Astrocyte (in vitro differentiated cells and primary cell): ENCODE results near the gene PARN. TPM values are rescaled to one million over a fixed set of nuclear protein-coding genes. Genes with fewer than 3 reads are reported as not detected.

ENCODE experiments used
- DNase-seq: peaks from one replicate; pipeline ENCODE4 v3.0.0-alpha.2; 2010; ENCODE audit warnings: low read depth
- FAIRE-seq: peaks from 2 replicates; lab custom pipeline; 2011; peaks lifted over from hg19 to GRCh38; lab: Jason Lieb, UNC
- H2AFZ ChIP-seq: 2 replicates; pipeline ENCODE4 v1.6.0; 2012; ENCODE audit warnings: low read depth, low read length, inconsistent platforms
- H3K27ac ChIP-seq: 2 replicates; pipeline ENCODE4 v1.5.1; 2011; ENCODE audit warnings: low read depth, low read length, inconsistent platforms
- H3K27me3 ChIP-seq: 2 replicates; pipeline ENCODE4 v1.6.0; 2011; ENCODE audit warnings: low read length, inconsistent platforms; ENCODE audit not compliant: insufficient read depth
- H3K36me3 ChIP-seq: 2 replicates; pipeline ENCODE4 v1.5.1; 2011; ENCODE audit warnings: low read length, inconsistent platforms; ENCODE audit not compliant: insufficient read depth
- H3K4me1 ChIP-seq: 2 replicates; pipeline ENCODE4 v1.5.1; 2011; ENCODE audit warnings: low read length, inconsistent platforms; ENCODE audit not compliant: insufficient read depth
- H3K4me2 ChIP-seq: 2 replicates; pipeline ENCODE4 v1.6.0; 2012; ENCODE audit warnings: low read length, inconsistent platforms
- H3K4me3 ChIP-seq: 2 replicates; pipeline ENCODE4 v1.5.1; 2011; ENCODE audit warnings: low read depth, mild to moderate bottlenecking, low read length, inconsistent platforms; ENCODE audit not compliant: insufficient read depth
- H3K79me2 ChIP-seq: 2 replicates; pipeline ENCODE4 v1.6.0; 2012; ENCODE audit warnings: mild to moderate bottlenecking, low read length, inconsistent platforms; ENCODE audit not compliant: insufficient read depth
- H3K9ac ChIP-seq: 2 replicates; pipeline ENCODE4 v1.6.0; 2012; ENCODE audit warnings: mild to moderate bottlenecking, low read length, inconsistent platforms
- H3K9me3 ChIP-seq: 2 replicates; pipeline ENCODE4 v1.5.1; 2012; ENCODE audit warnings: low read depth, mild to moderate bottlenecking, low read length, inconsistent platforms; ENCODE audit not compliant: insufficient read depth
- H4K20me1 ChIP-seq: 2 replicates; pipeline ENCODE4 v1.6.0; 2012; ENCODE audit warnings: low read length, inconsistent platforms; ENCODE audit not compliant: insufficient read depth
- H3K27ac Mint-ChIP-seq: one replicate; pipeline ENCODE4 v1.8.0; 2021; ENCODE audit warnings: mild to moderate bottlenecking, mixed read lengths; ENCODE audit not compliant: unreplicated experiment
- H3K27me3 Mint-ChIP-seq: one replicate; pipeline ENCODE4 v1.8.0; 2021; ENCODE audit warnings: low read depth, mixed read lengths; ENCODE audit not compliant: unreplicated experiment
- H3K36me3 Mint-ChIP-seq: one replicate; pipeline ENCODE4 v1.8.0; 2021; ENCODE audit warnings: low read depth, mixed read lengths; ENCODE audit not compliant: unreplicated experiment
- H3K4me1 Mint-ChIP-seq: one replicate; pipeline ENCODE4 v1.8.0; 2021; ENCODE audit warnings: low read depth, mixed read lengths; ENCODE audit not compliant: unreplicated experiment
- H3K4me3 Mint-ChIP-seq: one replicate; pipeline ENCODE4 v1.8.0; 2021; ENCODE audit warnings: mild to moderate bottlenecking, moderate library complexity, mixed read lengths; ENCODE audit not compliant: unreplicated experiment
- H3K9me3 Mint-ChIP-seq: one replicate; pipeline ENCODE4 v1.8.0; 2021; ENCODE audit warnings: mild to moderate bottlenecking, mixed read lengths; ENCODE audit not compliant: unreplicated experiment
- EZH2 ChIP-seq: IDR thresholded peaks from 2 replicates; pipeline ENCODE4 v1.6.1; 2012; ENCODE audit warnings: mild to moderate bottlenecking, low read length, inconsistent platforms; ENCODE audit not compliant: insufficient read depth
- total RNA-seq: library from RNA; stranded (reverse); gene quantifications from 2 replicates; pipeline ENCODE4 v1.2.1, GENCODE V29; 2021
- TF ChIP-seq, protein P1 (sequence below): IDR thresholded peaks from 2 replicates; pipeline ENCODE4 v1.5.1; 2011; ENCODE audit warnings: low read depth, mild to moderate bottlenecking, inconsistent platforms, low read length, moderate library complexity; ENCODE audit not compliant: insufficient read depth

Gene PARN
- total RNA-seq, 1 donor from 2014 or later: 26.1 TPM

GRCh38 chr16:14448879-14449278 is 181.2 kb downstream of the PARN start:
- no peak overlapping the region for H3K27ac ChIP-seq
- H3K9me3 Mint-ChIP-seq: no peaks in the 10 kb centered on the region
- H3K36me3 Mint-ChIP-seq: no peaks in the 10 kb centered on the region
- H3K27ac Mint-ChIP-seq: no peak overlapping the region
- no peaks in the 10 kb centered on the region for H4K20me1 ChIP-seq
- FAIRE-seq (no peak), DNase-seq (no peak)
- H3K79me2 ChIP-seq: no peaks in the 10 kb centered on the region
- no peak overlapping the region for H3K4me3 ChIP-seq
- no peak overlapping the region for H2AFZ ChIP-seq
- H3K4me2 ChIP-seq: no peak overlapping the region
- no peaks in the 10 kb centered on the region for H3K4me1 ChIP-seq
- H3K4me3 Mint-ChIP-seq: no peak overlapping the region
- H3K9me3 ChIP-seq: no peaks in the 10 kb centered on the region
- no peak overlapping the region for H3K9ac ChIP-seq
- H3K36me3 ChIP-seq: no peaks in the 10 kb centered on the region
- TF ChIP-seq, protein P1, sequence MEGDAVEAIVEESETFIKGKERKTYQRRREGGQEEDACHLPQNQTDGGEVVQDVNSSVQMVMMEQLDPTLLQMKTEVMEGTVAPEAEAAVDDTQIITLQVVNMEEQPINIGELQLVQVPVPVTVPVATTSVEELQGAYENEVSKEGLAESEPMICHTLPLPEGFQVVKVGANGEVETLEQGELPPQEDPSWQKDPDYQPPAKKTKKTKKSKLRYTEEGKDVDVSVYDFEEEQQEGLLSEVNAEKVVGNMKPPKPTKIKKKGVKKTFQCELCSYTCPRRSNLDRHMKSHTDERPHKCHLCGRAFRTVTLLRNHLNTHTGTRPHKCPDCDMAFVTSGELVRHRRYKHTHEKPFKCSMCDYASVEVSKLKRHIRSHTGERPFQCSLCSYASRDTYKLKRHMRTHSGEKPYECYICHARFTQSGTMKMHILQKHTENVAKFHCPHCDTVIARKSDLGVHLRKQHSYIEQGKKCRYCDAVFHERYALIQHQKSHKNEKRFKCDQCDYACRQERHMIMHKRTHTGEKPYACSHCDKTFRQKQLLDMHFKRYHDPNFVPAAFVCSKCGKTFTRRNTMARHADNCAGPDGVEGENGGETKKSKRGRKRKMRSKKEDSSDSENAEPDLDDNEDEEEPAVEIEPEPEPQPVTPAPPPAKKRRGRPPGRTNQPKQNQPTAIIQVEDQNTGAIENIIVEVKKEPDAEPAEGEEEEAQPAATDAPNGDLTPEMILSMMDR: no peak
- no peak for TF ChIP-seq EZH2
- peaks cover 15% of the 10 kb centered on the region for H3K4me1 Mint-ChIP-seq
- H3K27me3 ChIP-seq: no peaks in the 10 kb centered on the region
- no peaks in the 10 kb centered on the region for H3K27me3 Mint-ChIP-seq

GRCh38 chr16:14447783-14448182 is 182.3 kb downstream of the PARN start:
- Histone ChIP-seq H3K36me3 (no peaks in the 10 kb centered on the region), H3K4me3 (no peak overlapping the region), H3K27me3 (no peaks in the 10 kb centered on the region), H3K79me2 (no peaks in the 10 kb centered on the region), H3K27ac (no peak overlapping the region), H3K9ac (no peak overlapping the region), H2AFZ (no peak overlapping the region), H3K4me2 (no peak overlapping the region), H3K4me1 (no peaks in the 10 kb centered on the region), H3K9me3 (no peaks in the 10 kb centered on the region), H4K20me1 (no peaks in the 10 kb centered on the region)
- TF ChIP-seq EZH2: no peak
- Mint-ChIP-seq H3K4me3 (no peak overlapping the region), H3K36me3 (no peaks in the 10 kb centered on the region), H3K27me3 (no peaks in the 10 kb centered on the region), H3K4me1 (peaks cover 15% of the 10 kb centered on the region), H3K9me3 (no peaks in the 10 kb centered on the region), H3K27ac (no peak overlapping the region)
- DNase-seq (no peak), FAIRE-seq (no peak)

DNA sequence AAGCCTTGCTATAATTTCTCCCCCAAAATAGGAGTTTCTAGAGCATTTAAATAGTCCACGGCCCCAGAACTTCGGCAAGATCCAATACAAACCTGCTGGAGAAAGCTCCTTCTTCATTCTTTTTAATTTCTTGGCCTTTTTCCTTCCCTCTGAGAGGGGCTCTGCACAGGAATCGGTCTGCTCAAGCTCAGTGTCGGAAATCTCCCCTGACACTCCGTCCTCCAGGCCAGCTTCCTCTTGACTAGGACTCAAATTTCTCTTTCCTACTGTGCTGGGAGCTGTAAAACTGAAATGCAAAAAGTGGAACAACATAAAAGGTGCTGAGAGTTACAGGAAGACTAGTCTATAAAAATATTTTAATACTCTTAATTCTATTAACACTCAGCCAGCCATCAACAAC is 183.3 kb downstream of the PARN start:
- DNase-seq (no peak), FAIRE-seq (no peak)
- Mint-ChIP-seq H3K4me1 (peaks cover 15% of the 10 kb centered on the region), H3K4me3 (no peak overlapping the region), H3K27ac (no peak overlapping the region), H3K36me3 (no peaks in the 10 kb centered on the region), H3K27me3 (no peaks in the 10 kb centered on the region), H3K9me3 (no peaks in the 10 kb centered on the region)
- no peaks in the 10 kb centered on the region for H3K4me1 ChIP-seq
- no peak overlapping the region for H3K27ac ChIP-seq
- no peak overlapping the region for H3K4me2 ChIP-seq
- no peak overlapping the region for H2AFZ ChIP-seq
- H3K9ac ChIP-seq: no peak overlapping the region
- H3K36me3 ChIP-seq: no peaks in the 10 kb centered on the region
- no peaks in the 10 kb centered on the region for H3K27me3 ChIP-seq
- H3K79me2 ChIP-seq: no peaks in the 10 kb centered on the region
- H3K9me3 ChIP-seq: no peaks in the 10 kb centered on the region
- no peak for TF ChIP-seq EZH2
- TF ChIP-seq, protein P1: no peak
- H4K20me1 ChIP-seq: no peaks in the 10 kb centered on the region
- no peak overlapping the region for H3K4me3 ChIP-seq
